Testis (tissue), 3 donors: ENCODE measurements around the gene ZNF335. TPM values are rescaled to one million over a fixed set of nuclear protein-coding genes. Genes with fewer than 3 reads are reported as not detected.

Experiments
- DNase-seq: peaks from one replicate; pipeline ENCODE4 v3.0.0-alpha.2; 2019
- H3K27ac ChIP-seq, 2 donors: fragments of 200-600 bp; sonication (generic); one replicate each; pipeline ENCODE4 v1.5.1; 2019
- H3K27me3 ChIP-seq: fragments of 200-600 bp; sonication (generic); one replicate; pipeline ENCODE4 v1.5.1; 2019
- H3K36me3 ChIP-seq: fragments of 200-600 bp; sonication (generic); one replicate; pipeline ENCODE4 v1.5.1; 2017; ENCODE audit warnings: low read depth; ENCODE audit errors: missing control alignments
- H3K4me1 ChIP-seq: fragments of 200-600 bp; sonication (generic); one replicate; pipeline ENCODE4 v1.5.1; 2019
- H3K4me3 ChIP-seq, 2 donors: fragments of 200-600 bp; sonication (generic); one replicate each; pipeline ENCODE4 v1.5.1; 2017 to 2019
- H3K9me3 ChIP-seq: fragments of 200-600 bp; sonication (generic); one replicate; pipeline ENCODE4 v1.5.1; 2017
- CTCF ChIP-seq, 3 experiments: fragments of 450-650 bp in 2 of 3; fragments of 200-600 bp in 1 of 3; sonication (generic) in 1 of 3; IDR thresholded peaks; one replicate each; pipeline ENCODE4 v1.5.1; 2016 to 2019; ENCODE audit warnings: antibody characterized with exemption in 3 of 3, mild to moderate bottlenecking in 2 of 3, moderate library complexity in 1 of 3
- POLR2A ChIP-seq: fragments of 450-650 bp; IDR thresholded peaks from one replicate; pipeline ENCODE4 v1.6.1; 2017; ENCODE audit warnings: antibody characterized with exemption, mild to moderate bottlenecking, moderate library complexity
- WGBS, 2 donors: methylation state at CpG; one replicate each; pipeline ENCODE4 v1.1.5; 2018; 5-methylcytosine and 5-hydroxymethylcytosine counted together
- intact Hi-C: fragments of 100-400 bp; cut with DNase I; formaldehyde crosslinking; loops from one replicate; pipeline ENCODE4 v1.15.1; 2023; ENCODE audit warnings: low total_unique reads
- polyA plus RNA-seq: library from polyadenylated mRNA; stranded (reverse); fragments of 350-450 nt; fragmentation: Illumina TruSeq; extraction: RNeasy Lipid Tissue Mini Kit (QIAGEN cat#74804); gene quantifications from one replicate; pipeline ENCODE4 v1.2.3, GENCODE V29; 2014; ENCODE audit warnings: low read depth, low replicate concordance; ENCODE audit not compliant: insufficient read depth
- total RNA-seq, 2 donors: library from RNA; depleted of rRNA; stranded (reverse); fragments of >200 nt; gene quantifications; one replicate each; pipeline ENCODE4 v1.2.3, GENCODE V29; 2016

ZNF335 gene
- total and polyA plus RNA-seq, 3 donors from 2014 or later: 25.3 to 53.5 (median 50.5) TPM

GRCh38 chr20:46017272-46017671 is 45.3 kb upstream of the ZNF335 start:
- intact Hi-C loops: no loop called here
- Histone ChIP-seq H3K4me1 (peaks cover 5% of the 10 kb centered on the region), H3K27ac (no peak overlapping the region), H3K27me3 (no peaks in the 10 kb centered on the region), H3K4me3 (no peak overlapping the region), H3K36me3 (no peaks in the 10 kb centered on the region), H3K9me3 (no peaks in the 10 kb centered on the region)
- no peak for DNase-seq
- WGBS, 2 donors: 79 to 84% methylated on average over 4 of the region's 4 CpGs
- TF ChIP-seq CTCF (IDR thresholded peaks at IDR 0.05) (no peak), POLR2A (no peak)

- Histone ChIP-seq H3K4me1 (peaks cover 5% of the 10 kb centered on the region), H3K27me3 (peaks cover 6% of the 10 kb centered on the region), H3K27ac (no peak overlapping the region), H3K4me3 (peak overlapping the region; percentile 31 to 47), H3K36me3 (no peaks in the 10 kb centered on the region), H3K9me3 (no peaks in the 10 kb centered on the region)
- peak; percentile 45 for DNase-seq
- intact Hi-C loops: no loop called here
- 33 to 40% methylated on average over 7 of the region's 7 CpGs for WGBS, 2 donors
- TF ChIP-seq CTCF (IDR thresholded peaks at IDR 0.05) (no peak), POLR2A (no peak)
Measured at GRCh38 chr20:46014517-46015396, 42.8 kb upstream of the ZNF335 start.

GRCh38 chr20:46013829-46014516 is 42.0 kb upstream of the ZNF335 start:
- intact Hi-C loops: no loop called here
- TF ChIP-seq CTCF (IDR thresholded peaks at IDR 0.05) (peak; percentile 46 to 80 (median 60)), POLR2A (no peak)
- H3K9me3 ChIP-seq: no peaks in the 10 kb centered on the region
- peaks cover 6% of the 10 kb centered on the region for H3K27me3 ChIP-seq
- H3K27ac ChIP-seq: no peak overlapping the region
- H3K4me1 ChIP-seq: peaks cover 5% of the 10 kb centered on the region
- WGBS, 2 donors: 2 to 3% methylated on average over 28 to 49 of the region's 67 CpGs
- peak overlapping the region; percentile 31 to 47 for H3K4me3 ChIP-seq
- peak; percentile 70 for DNase-seq
- no peaks in the 10 kb centered on the region for H3K36me3 ChIP-seq

- peaks cover 6% of the 10 kb centered on the region for H3K27me3 ChIP-seq
- DNase-seq: no peak
- H3K36me3 ChIP-seq: no peaks in the 10 kb centered on the region
- H3K27ac ChIP-seq: no peak overlapping the region
- H3K4me1 ChIP-seq: peaks cover 5% of the 10 kb centered on the region
- H3K9me3 ChIP-seq: no peaks in the 10 kb centered on the region
- TF ChIP-seq CTCF (IDR thresholded peaks at IDR 0.05): no peak
- no peak for TF ChIP-seq POLR2A
- WGBS, 2 donors: 12% methylated on average over 18 to 28 of the region's 29 CpGs
- H3K4me3 ChIP-seq: peak overlapping the region; percentile 31 to 47
- intact Hi-C loops: no loop called here
Measured at GRCh38 chr20:46013322-46013828, 41.4 kb upstream of the ZNF335 start.
